Activated CD4-positive, alpha-beta memory T cell treated with anti-CD3 and anti-CD28 coated beads for 36 hours (primary cell): Measurements from ENCODE around the gene CELF5. TPM values are rescaled to one million over a fixed set of nuclear protein-coding genes. Genes with fewer than 3 reads are reported as not detected.
A peak's percentile ranks its signal among the peaks of the same experiment; 100 is the strongest.
"Not testable (repeated sequence)": the region's sequence is repeated elsewhere in the genome, so short reads cannot be mapped to it uniquely, and the experiment has no call there.

Experiments
- CTCF ChIA-PET: fragments of 350-600 bp; sonication (Branson Sonifier 250); formaldehyde crosslinking; loops from one replicate; lab custom pipeline; 2021; ENCODE audit warnings: antibody characterized with exemption, inconsistent platforms; lab: Charles Lee
- POLR2A ChIA-PET: fragments of 350-600 bp; sonication (Branson Sonifier 250); formaldehyde crosslinking; loops from one replicate; lab custom pipeline; 2021; ENCODE audit warnings: antibody characterized with exemption; lab: Charles Lee
- DNase-seq: peaks from one replicate; pipeline ENCODE4 v3.0.0-alpha.2; 2020
- H3K27ac Mint-ChIP-seq: one replicate; pipeline ENCODE4 v1.8.0; 2021; ENCODE audit warnings: mixed read lengths
- H3K27me3 Mint-ChIP-seq: one replicate; pipeline ENCODE4 v1.8.0; 2021; ENCODE audit warnings: mixed read lengths
- H3K36me3 Mint-ChIP-seq: one replicate; pipeline ENCODE4 v1.8.0; 2021; ENCODE audit warnings: mixed read lengths
- H3K4me1 Mint-ChIP-seq: one replicate; pipeline ENCODE4 v1.8.0; 2021; ENCODE audit warnings: low read depth, mixed read lengths
- H3K4me3 Mint-ChIP-seq: one replicate; pipeline ENCODE4 v1.8.0; 2021; ENCODE audit warnings: mild to moderate bottlenecking, mixed read lengths
- H3K9me3 Mint-ChIP-seq: one replicate; pipeline ENCODE4 v1.8.0; 2021; ENCODE audit warnings: mixed read lengths
- intact Hi-C: fragments of 100-400 bp; cut with micrococcal nuclease; formaldehyde crosslinking; loops from one replicate; pipeline ENCODE4 v1.15.1; 2023
- total RNA-seq, 2 experiments: library from RNA; stranded (reverse); gene quantifications; one replicate each; pipeline ENCODE4 v1.2.3, GENCODE V29; 2021

The CELF5 gene
- total RNA-seq, 2 experiments from 2014 or later = 0.14 TPM; not detected in 1

GRCh38 chr19:3185461-3186159 lies 38.9 kb upstream of the CELF5 start, which contains the start of gene NCLN:
TSS of gene NCLN (plus strand) at chr19:3185930. CDS start at chr19:3186031, 101 bp downstream.
- Mint-ChIP-seq H3K9me3 (no peaks in the 10 kb centered on the region), H3K27ac (peak within 1 kb of the TSS; percentile 99), H3K27me3 (no peaks in the 10 kb centered on the region), H3K36me3 (peaks cover 14% of the 10 kb centered on the region), H3K4me1 (peaks cover 56% of the 10 kb centered on the region), H3K4me3 (peak within 1 kb of the TSS; percentile 97)
- CTCF ChIA-PET = interaction anchor here (0.8 to 1.7 kb wide), 2 partner anchors 77 to 119 kb away, joined by 3 to 5 read pairs; no protein-coding TSS in a partner anchor
- DNase-seq = peak; percentile 94
- POLR2A ChIA-PET = interaction anchor here (1.0 kb wide), 1 partner anchor 41 kb away, joined by 4 read pairs; no protein-coding TSS in a partner anchor
- intact Hi-C loops = loop anchor here (1.0 to 2.0 kb wide), 3 partner anchors 31 to 402 kb away; partner anchors contain the start of gene SGTA

- H3K27ac Mint-ChIP-seq = peak overlapping the region; percentile 63
- no peaks in the 10 kb centered on the region for H3K9me3 Mint-ChIP-seq
- peak overlapping the region; percentile 86 for H3K4me3 Mint-ChIP-seq
- H3K4me1 Mint-ChIP-seq = peaks cover 58% of the 10 kb centered on the region
- ChIA-PET POLR2A (interaction anchor here (1.0 kb wide), 1 partner anchor 42 kb away, joined by 4 read pairs; no protein-coding TSS in a partner anchor), CTCF (interaction anchor here (1.0 to 1.7 kb wide), 2 partner anchors 24 to 78 kb away, joined by 3 to 5 read pairs; no protein-coding TSS in a partner anchor)
- no peak for DNase-seq
- intact Hi-C loops = no loop called here
- peaks cover 11% of the 10 kb centered on the region for H3K36me3 Mint-ChIP-seq
- H3K27me3 Mint-ChIP-seq = no peaks in the 10 kb centered on the region
These were observed 38.2 kb upstream of the CELF5 start for GRCh38 chr19:3186160-3186688.

DNA sequence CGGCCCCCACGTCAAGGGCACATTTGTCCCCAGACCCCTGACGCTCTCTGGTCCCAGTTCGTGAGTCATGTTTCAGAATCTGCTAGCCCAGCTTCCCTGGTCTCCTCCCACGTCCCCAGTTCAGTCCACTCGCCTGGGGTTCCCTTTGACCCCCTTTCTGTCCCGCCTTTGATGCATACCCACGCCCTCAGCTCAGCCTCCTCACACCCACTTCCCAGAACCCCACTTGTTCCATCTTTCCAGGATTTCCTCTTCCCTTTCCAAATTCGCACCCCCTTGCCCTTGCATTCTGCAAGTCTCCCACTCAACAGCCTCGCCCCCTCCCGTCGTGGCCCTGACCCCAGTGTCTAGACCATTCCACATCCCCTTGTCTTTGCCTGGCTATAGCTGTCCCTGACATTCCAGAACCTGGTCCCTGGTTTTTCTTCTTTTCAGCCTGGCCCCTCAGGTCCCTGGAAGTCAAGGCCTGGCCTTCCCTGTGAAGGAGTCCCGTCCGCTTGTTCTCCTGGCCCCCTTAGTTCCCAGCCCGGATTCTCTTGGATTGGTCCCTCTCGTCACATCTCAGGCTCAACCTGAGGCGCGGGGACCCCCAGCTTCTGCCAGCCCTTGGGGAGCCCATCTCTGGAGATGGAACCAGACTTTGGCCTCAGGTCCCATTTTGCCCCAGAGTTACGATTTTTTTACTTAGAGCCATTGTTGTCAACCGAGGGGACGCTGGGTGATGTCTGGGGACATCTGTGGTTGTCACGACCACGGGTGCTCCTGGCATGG lies 37.4 kb upstream of the CELF5 start:
- Mint-ChIP-seq H3K27ac (peak overlapping the region; percentile 63), H3K4me3 (peak overlapping the region; percentile 86), H3K9me3 (no peaks in the 10 kb centered on the region), H3K36me3 (peaks cover 10% of the 10 kb centered on the region), H3K27me3 (no peaks in the 10 kb centered on the region), H3K4me1 (peaks cover 54% of the 10 kb centered on the region)
- no peak for DNase-seq
- intact Hi-C loops = no loop called here
- POLR2A ChIA-PET = no interaction called here
- CTCF ChIA-PET = interaction anchor here (0.5 to 1.0 kb wide), 3 partner anchors 24 to 438 kb away, joined by 3 read pairs; no protein-coding TSS in a partner anchor

DNA sequence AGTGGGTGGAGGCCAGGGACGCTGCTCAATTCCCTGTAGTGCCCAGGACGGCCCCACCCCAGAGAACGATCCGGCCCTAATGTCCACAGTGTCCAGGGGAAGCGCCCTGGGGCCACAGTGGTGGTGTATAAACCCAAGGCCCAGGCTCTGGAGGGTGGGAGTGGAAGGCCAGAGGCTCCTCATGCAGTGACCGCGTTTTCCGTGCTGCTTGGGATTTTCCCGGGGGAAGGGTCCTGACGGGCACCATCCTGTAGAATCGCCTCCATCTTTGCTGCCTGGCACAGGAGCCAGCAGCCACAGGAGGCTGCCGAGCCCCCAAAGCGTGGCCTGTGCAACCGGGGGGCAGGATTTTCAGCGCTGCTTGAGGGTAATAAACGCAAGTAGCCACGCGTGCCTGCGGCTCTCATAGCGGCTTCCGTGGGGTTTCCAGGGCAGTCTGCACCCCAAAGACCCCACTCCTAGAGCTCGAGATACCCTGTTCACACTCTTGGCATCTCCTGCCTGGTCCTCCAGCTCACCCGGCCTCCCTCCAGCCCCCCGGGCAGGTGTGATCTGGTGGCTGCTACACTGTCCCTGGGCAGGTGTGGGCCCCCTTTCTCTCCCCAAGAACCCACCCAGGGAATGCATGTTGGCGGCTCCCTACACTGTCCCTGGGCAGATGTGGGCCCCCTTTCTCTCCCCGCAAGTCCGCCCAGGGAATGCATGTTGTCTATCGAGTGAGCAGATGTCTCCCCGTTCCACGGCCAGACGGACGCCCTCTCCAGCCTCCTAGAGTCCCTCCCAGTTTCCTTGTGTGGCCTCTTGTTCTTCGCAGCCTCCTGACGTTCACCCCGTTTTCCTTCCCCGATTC lies 36.6 kb upstream of the CELF5 start:
- ChIA-PET POLR2A (no interaction called here), CTCF (interaction anchor here (0.6 kb wide), 1 partner anchor 439 kb away, joined by 3 read pairs; no protein-coding TSS in a partner anchor)
- H3K27me3 Mint-ChIP-seq = no peaks in the 10 kb centered on the region
- H3K27ac Mint-ChIP-seq = no peak overlapping the region
- intact Hi-C loops = no loop called here
- H3K9me3 Mint-ChIP-seq = no peaks in the 10 kb centered on the region
- H3K4me1 Mint-ChIP-seq = peaks cover 50% of the 10 kb centered on the region
- peaks cover 9% of the 10 kb centered on the region for H3K36me3 Mint-ChIP-seq
- peak overlapping the region; percentile 86 for H3K4me3 Mint-ChIP-seq
- DNase-seq = no peak

DNA sequence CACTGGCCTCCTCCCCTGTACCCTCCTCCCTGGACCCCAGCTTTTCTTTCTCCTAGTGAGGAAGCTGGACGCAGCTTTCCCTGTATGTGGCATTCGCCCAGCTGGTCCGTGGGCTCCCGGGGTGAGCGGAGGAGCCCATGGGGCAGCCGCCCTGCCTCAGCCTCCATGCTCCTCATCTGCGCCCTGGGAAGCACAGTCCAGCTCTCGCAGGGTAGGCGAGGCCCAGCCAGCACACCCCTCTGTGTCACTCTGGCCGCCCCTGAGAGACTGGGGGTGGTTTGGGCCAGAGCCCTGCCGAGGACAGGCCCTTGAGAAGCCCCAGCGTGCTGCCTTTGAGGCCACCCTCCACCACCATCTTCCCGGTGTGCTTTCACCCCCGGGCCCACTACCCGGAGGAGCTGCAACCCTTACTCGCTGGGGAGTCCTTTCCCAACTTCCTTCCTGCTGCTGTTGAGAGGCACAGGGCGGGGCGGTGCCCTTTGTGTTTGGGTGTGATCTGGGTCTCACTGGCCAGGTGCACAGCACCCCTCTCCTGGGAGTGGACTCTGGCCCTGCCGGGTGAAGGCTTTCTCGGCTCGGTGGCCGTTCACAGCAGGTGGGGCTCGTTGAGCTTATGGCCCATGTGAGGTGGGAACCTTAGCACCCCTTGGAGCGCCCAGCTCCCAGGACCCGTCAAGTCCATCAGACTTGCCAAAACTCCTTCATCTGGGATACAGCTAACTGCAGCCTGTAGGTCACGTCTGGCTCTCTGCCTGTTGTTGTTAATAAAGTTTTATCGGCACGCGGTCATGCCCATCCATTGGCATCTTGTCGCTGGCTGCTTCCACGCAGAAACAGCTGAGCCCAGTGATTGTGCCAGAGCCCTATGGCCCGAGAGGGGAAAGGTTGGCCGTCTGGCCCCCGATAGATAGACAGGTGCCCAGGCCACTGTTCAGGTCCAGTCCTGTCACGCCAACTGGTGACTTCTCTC lies 35.5 kb upstream of the CELF5 start:
- intact Hi-C loops = no loop called here
- ChIA-PET POLR2A (no interaction called here), CTCF (interaction anchor here (0.8 to 0.9 kb wide), 2 partner anchors 36 to 226 kb away, joined by 3 to 4 read pairs; partner anchors contain the start of gene CELF5)
- Mint-ChIP-seq H3K36me3 (peaks cover 12% of the 10 kb centered on the region), H3K27ac (no peak overlapping the region), H3K4me1 (peaks cover 44% of the 10 kb centered on the region), H3K9me3 (no peaks in the 10 kb centered on the region), H3K4me3 (peak overlapping the region; percentile 8), H3K27me3 (no peaks in the 10 kb centered on the region)
- no peak for DNase-seq

DNA sequence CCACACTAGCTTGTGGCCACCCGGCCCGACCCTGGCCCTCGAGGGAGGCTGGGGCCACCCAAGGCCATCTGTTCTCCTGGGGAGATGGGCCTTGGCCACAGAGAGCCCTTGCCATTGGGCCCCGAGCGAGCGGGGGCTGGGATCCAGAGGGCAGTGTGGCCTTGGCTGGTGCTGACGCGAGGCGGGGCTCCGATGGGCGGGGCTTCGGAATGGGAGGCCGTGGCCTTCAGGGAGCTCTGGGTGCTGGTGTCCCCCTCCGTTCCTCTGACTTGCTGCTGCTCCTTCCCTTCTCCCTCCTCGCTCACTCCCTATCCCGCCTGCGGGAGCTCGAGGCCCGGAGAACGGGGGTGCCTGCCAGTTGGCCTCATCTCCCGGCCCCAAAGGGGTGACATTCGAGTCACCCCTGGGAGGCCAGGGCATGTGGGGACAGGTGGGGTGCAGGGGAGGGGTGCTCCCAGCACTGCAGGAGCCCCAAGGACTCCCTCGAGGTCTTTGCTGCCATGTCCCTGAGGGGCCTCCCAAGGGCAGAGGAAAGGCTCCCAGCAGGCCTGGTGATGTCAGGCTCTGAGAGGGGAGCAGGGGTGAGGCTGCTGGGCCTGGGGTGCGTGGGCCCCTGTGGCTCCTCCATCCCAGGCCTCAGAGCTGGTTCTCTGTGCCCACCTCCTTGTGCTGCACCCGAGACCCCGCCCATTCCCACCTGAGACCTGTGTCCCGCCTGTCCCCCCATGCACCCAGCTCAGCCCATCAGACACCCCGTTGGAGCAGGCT lies 34.6 kb upstream of the CELF5 start:
- H3K27ac Mint-ChIP-seq = no peak overlapping the region
- ChIA-PET CTCF (interaction anchor here (0.8 to 0.9 kb wide), 2 partner anchors 35 to 227 kb away, joined by 3 to 4 read pairs; partner anchors contain the start of gene CELF5), POLR2A (no interaction called here)
- peaks cover 18% of the 10 kb centered on the region for H3K36me3 Mint-ChIP-seq
- no peaks in the 10 kb centered on the region for H3K9me3 Mint-ChIP-seq
- no peak overlapping the region for H3K4me3 Mint-ChIP-seq
- peaks cover 35% of the 10 kb centered on the region for H3K4me1 Mint-ChIP-seq
- intact Hi-C loops = no loop called here
- H3K27me3 Mint-ChIP-seq = no peaks in the 10 kb centered on the region
- no peak for DNase-seq

DNA sequence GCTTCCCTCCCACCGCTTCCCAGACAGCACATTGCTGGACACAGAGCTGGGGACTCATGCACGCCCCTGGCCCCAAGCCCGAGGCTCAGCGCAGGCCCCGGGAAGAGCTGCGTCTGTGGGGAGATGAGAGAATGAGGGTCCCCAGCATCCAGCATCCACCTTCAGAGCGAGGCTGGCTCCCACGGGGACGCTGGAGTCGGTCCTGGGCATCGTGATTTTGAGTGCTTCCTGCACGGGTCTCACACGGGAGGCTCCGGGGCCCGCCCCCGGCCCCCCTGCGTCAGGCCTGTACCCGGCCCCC lies 34.0 kb upstream of the CELF5 start:
- Mint-ChIP-seq H3K27me3 (no peaks in the 10 kb centered on the region), H3K27ac (no peak overlapping the region), H3K9me3 (no peaks in the 10 kb centered on the region), H3K36me3 (peaks cover 18% of the 10 kb centered on the region), H3K4me3 (no peak overlapping the region), H3K4me1 (peaks cover 31% of the 10 kb centered on the region)
- ChIA-PET POLR2A (no interaction called here), CTCF (no interaction called here)
- no peak for DNase-seq
- intact Hi-C loops = no loop called here

GRCh38 chr19:3190921-3191805 lies 33.3 kb upstream of the CELF5 start:
- H3K27me3 Mint-ChIP-seq = no peaks in the 10 kb centered on the region
- no peaks in the 10 kb centered on the region for H3K9me3 Mint-ChIP-seq
- peaks cover 31% of the 10 kb centered on the region for H3K4me1 Mint-ChIP-seq
- peaks cover 18% of the 10 kb centered on the region for H3K36me3 Mint-ChIP-seq
- H3K4me3 Mint-ChIP-seq = no peak overlapping the region
- ChIA-PET POLR2A (no interaction called here), CTCF (interaction anchor here (0.5 kb wide), 1 partner anchor 35 kb away, joined by 3 read pairs; no protein-coding TSS in a partner anchor)
- intact Hi-C loops = no loop called here
- no peak for DNase-seq
- H3K27ac Mint-ChIP-seq = no peak overlapping the region

GRCh38 chr19:3191806-3192104 lies 32.7 kb upstream of the CELF5 start:
- H3K27me3 Mint-ChIP-seq, H3K4me3 Mint-ChIP-seq, intact Hi-C loops, H3K9me3 Mint-ChIP-seq, H3K27ac Mint-ChIP-seq, DNase-seq, POLR2A ChIA-PET: not testable (repeated sequence)
- Mint-ChIP-seq H3K36me3 (peaks cover 14% of the 10 kb centered on the region), H3K4me1 (peaks cover 28% of the 10 kb centered on the region)
- CTCF ChIA-PET = interaction anchor here (0.5 kb wide), 1 partner anchor 35 kb away, joined by 3 read pairs; no protein-coding TSS in a partner anchor
